Fibroblast of pulmonary artery (primary cell): Measurements from ENCODE around the gene OSTC.

Source experiments
- DNase-seq: peaks from one replicate; pipeline ENCODE4 v3.0.0-alpha.2; 2010; ENCODE audit warnings: low read depth
- H3K4me3 ChIP-seq: replicated peaks from 2 replicates; pipeline ENCODE4 v1.5.1; 2011; ENCODE audit warnings: low read depth, mild to moderate bottlenecking, control low read depth, low read length, moderate library complexity
- TF ChIP-seq, protein P1 (sequence below): IDR thresholded peaks from 2 replicates; pipeline ENCODE4 v1.5.1; 2011; ENCODE audit warnings: mild to moderate bottlenecking, control low read depth, low read length, inconsistent platforms; ENCODE audit errors: missing control alignments

Gene OSTC

DNA sequence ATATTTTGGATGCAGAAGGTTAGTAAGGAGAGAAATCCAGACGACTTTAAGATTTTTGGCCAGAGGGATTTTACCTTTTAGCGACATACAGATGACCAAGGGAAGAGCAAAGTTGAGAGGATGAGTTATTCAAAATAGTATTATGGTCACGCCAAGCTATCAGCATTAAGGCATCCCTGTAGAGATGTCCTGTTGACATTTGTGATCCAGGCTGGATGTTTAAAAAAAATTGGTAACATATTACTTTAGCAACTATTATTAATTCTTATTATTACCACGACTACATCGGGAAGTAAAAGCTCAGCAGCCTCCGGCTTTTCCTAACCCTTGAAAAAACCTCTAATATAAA, 562 bp upstream of the OSTC start:
- TF ChIP-seq, protein P1, sequence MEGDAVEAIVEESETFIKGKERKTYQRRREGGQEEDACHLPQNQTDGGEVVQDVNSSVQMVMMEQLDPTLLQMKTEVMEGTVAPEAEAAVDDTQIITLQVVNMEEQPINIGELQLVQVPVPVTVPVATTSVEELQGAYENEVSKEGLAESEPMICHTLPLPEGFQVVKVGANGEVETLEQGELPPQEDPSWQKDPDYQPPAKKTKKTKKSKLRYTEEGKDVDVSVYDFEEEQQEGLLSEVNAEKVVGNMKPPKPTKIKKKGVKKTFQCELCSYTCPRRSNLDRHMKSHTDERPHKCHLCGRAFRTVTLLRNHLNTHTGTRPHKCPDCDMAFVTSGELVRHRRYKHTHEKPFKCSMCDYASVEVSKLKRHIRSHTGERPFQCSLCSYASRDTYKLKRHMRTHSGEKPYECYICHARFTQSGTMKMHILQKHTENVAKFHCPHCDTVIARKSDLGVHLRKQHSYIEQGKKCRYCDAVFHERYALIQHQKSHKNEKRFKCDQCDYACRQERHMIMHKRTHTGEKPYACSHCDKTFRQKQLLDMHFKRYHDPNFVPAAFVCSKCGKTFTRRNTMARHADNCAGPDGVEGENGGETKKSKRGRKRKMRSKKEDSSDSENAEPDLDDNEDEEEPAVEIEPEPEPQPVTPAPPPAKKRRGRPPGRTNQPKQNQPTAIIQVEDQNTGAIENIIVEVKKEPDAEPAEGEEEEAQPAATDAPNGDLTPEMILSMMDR = no peak
- DNase-seq = no peak
- H3K4me3 ChIP-seq = peak overlapping the region; percentile 61

DNA sequence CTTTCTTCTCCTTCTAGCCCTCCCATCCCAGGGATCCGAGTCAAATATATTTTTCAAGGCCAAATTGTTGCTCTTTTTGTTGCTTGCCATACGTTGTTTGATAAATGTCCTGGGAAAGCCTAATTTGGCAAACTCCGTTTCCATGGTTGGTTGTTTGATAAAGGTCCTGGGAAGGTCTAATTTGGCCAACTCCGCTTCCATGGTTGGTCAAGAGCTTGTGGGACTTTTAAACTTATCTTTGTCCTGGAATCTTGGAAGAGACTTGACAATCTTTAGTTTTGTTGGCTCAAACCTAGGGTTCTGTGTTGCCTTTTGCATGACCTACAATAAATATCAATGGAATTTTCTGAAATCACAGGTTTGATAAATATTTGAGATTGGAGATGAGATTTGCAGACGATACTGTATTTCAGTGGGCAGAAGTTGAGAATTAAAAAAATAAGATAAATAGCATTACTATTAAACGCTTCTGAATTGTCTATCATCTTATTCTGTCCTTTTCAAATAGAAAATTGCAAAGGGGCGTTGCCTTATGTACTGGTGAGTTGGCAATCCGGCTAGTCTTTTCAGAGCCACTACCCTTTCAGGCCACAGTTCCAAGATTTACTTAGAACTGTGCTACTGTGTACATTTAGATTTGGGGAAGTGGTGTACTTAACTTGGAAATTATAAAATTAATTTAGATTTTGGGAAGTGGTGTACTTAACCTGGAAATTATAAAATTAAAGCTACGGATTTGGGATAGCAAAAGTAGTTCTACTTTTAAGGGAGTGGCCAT, 804 bp downstream of the OSTC start:
- peak; percentile 64 for DNase-seq
- TF ChIP-seq, protein P1 = no peak
- peak overlapping the region; percentile 61 for H3K4me3 ChIP-seq

DNA sequence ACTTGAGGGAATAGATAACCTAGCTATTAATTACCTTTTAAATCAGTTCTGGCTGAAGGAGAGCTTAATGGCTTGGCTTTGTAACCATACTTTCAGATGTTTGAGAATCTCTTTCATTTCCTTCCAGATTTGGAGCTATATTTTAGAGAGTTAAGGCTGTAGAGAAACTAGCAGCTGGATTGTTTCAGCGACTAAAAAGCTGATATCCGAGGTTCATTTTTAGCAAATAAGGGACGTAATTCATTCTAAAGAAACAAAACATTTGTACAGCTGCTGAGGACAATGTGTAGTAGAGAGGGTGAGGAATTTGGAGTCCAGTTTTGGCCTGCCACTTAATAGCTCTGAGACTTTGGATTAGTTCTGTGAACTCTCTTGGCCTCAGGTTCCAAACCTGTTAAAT, 12.2 kb downstream of the OSTC start:
- TF ChIP-seq, protein P1 = no peak
- DNase-seq = peak; percentile 8
- H3K4me3 ChIP-seq = no peak overlapping the region

DNA sequence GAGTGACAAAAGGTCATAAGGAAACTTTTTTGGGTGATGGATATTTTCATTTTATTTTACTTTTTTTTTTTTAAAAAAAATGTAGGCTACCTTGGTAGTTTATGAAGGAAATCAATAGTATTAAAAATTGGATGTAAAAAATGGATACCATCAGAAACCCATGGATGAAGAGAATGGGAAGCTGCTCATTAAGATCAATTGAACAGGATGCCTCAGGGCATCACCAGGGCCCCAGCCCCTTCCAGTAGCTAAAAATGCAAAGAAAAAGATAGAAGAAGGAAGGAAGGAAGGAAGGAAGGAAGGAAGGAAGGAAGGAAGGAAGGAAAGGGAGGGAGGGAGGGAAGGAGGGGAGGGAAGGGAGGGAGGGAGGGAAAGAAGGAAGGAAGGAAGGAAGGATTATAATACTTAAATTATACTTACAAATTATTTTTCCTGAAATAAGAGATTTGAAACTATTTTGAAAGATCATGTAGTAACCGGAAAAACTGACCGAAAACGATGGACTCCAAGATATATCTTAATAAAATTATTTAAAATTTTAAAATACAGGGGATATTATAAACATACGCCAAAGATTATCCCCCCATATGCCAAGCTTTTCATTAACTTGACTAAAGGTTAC, 24.1 kb downstream of the OSTC start:
- TF ChIP-seq, protein P1 = no peak
- no peak for DNase-seq
- no peak overlapping the region for H3K4me3 ChIP-seq

DNA sequence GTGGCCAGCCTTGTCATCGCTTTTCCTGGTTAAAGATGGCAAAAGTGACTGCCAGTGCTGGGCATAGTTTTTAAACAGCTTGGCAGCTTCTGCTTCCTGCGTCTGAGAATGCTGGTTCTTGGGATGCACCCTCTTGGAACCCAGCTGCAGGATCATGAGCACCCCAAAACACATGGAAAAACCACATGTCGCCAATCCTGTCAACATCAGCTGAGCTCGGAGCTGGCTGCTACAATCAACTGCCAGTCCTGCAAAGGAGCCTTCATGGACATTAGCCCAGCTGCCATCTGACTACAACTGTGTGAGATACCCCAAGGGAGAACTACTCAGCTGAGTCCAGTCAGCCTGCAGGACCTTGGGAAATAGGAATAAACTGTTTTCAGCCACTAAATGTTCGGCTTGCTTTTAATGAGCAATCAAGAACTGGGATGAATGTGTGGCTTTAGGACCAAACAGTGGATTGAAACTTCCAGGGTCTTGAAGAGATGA, 31.0 kb downstream of the OSTC start:
- TF ChIP-seq, protein P1 = no peak
- no peak for DNase-seq
- H3K4me3 ChIP-seq = no peak overlapping the region

DNA sequence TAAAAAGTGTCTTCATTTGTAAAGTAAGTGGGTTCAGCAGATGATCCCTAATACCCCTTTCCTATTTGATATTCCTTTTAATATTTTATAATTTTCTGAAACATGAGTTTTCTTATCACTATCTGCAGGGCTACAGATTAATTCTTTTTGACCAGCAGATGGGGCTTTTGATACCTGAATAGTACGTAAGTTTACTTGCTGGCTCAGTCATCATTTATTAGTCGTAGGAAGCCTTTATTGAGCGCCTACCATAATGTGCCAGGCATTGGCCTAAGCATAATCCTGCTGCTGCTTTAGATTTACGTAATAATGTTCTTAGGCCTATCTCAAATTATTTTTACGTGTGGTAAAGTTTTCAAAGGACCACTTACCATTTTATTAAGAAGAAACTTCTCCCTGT, 33.1 kb downstream of the OSTC start:
- peak; percentile 44 for DNase-seq
- TF ChIP-seq, protein P1 = peak; percentile 30
- H3K4me3 ChIP-seq = no peak overlapping the region
